HCT116 (cell line): ENCODE data around the gene GRK1. TPM values are rescaled to one million over a fixed set of nuclear protein-coding genes. Genes with fewer than 3 reads are reported as not detected.

ENCODE experiments used
- ATAC-seq: fragments of 200-7000 bp; cut with Tn5 transposase; 2 replicates; pipeline ENCODE4 v1.9.1; 2020; ENCODE audit warnings: mild to moderate bottlenecking, moderate library complexity
- BruUV-seq: library from RNA; stranded (reverse); fragments of 400-500 nt; replicated peaks from 2 replicates; lab custom pipeline; 2021; lab: Mats Ljungman, UMichigan
- CTCF ChIA-PET: fragments of 300-600 bp; sonication (Branson Sonifier 250); formaldehyde crosslinking; loops from one replicate; lab custom pipeline; 2021; ENCODE audit warnings: antibody characterized with exemption; lab: Charles Lee
- POLR2A ChIA-PET: fragments of 300-600, 350-600 bp; sonication (Branson Sonifier 250); formaldehyde crosslinking; loops from one replicate; lab custom pipeline; 2021; ENCODE audit warnings: antibody characterized with exemption; lab: Charles Lee
- RAD21 ChIA-PET, 2 experiments: fragments of 300-600 bp; sonication (Branson Sonifier 250); formaldehyde crosslinking; loops; one replicate each; lab custom pipeline; 2023; ENCODE audit warnings: low total read pairs in 2 of 2; ENCODE audit not compliant: uncharacterized antibody in 2 of 2, unreplicated experiment in 2 of 2, low non-redundant PET in 1 of 2; lab: Charles Lee
- DNase-seq: peaks from one replicate; pipeline ENCODE4 v3.0.0-alpha.2; 2010; ENCODE audit warnings: low read depth, low spot score
- H2AFZ ChIP-seq: fragments of 200-600 bp; shearing (Covaris generic), sonication (generic); 2 replicates; pipeline ENCODE4 v1.6.1; 2017; ENCODE audit warnings: low read depth, mixed run types, mixed read lengths, antibody characterized with exemption, low read length; ENCODE audit not compliant: poor library complexity, severe bottlenecking
- H3K27ac ChIP-seq: 2 replicates; pipeline ENCODE4 v1.5.1; 2012; ENCODE audit warnings: low read depth, low read length
- H3K27me3 ChIP-seq: fragments of 200-600 bp; sonication (generic); 2 replicates; pipeline ENCODE4 v1.6.1; 2016; ENCODE audit warnings: mixed run types, low read length, mixed read lengths; ENCODE audit not compliant: insufficient read depth
- H3K36me3 ChIP-seq, 2 experiments: fragments of 200-500 bp in 1 of 2; fragments of 200-600 bp in 1 of 2; sonication (Bioruptor generic) in 1 of 2; sonication (generic) in 1 of 2; 2 replicates each; pipeline versions ENCODE4 v1.5.1 to v1.6.1; 2014 to 2016; ENCODE audit warnings: low read length in 2 of 2, inconsistent platforms in 1 of 2, mixed read lengths in 1 of 2, mixed run types in 1 of 2; ENCODE audit not compliant: insufficient read depth in 2 of 2, control insufficient read depth in 1 of 2
- H3K4me1 ChIP-seq, 2 experiments: fragments of 200-600 bp in 1 of 2; sonication (generic) in 1 of 2; 2 replicates each; pipeline versions ENCODE4 v1.5.1 to v1.6.1; 2012 to 2017; ENCODE audit warnings: low read length in 2 of 2, inconsistent platforms in 1 of 2, mild to moderate bottlenecking in 1 of 2, mixed read lengths in 1 of 2, mixed run types in 1 of 2, moderate library complexity in 1 of 2; ENCODE audit not compliant: insufficient read depth in 2 of 2, control insufficient read depth in 1 of 2
- H3K4me2 ChIP-seq: fragments of 200-600 bp; sonication (generic); 2 replicates; pipeline ENCODE4 v1.6.1; 2017; ENCODE audit warnings: mixed run types, low read length, mixed read lengths
- H3K4me3 ChIP-seq, 2 experiments: fragments of 200-600 bp in 1 of 2; sonication (generic) in 1 of 2; replicated peaks in 1 of 2; 2 replicates each; pipeline ENCODE4 v1.5.1; 2011 to 2016; ENCODE audit warnings: low read length in 2 of 2, control low read depth in 1 of 2, low read depth in 1 of 2, mild to moderate bottlenecking in 1 of 2, mixed read lengths in 1 of 2, mixed run types in 1 of 2
- H3K79me2 ChIP-seq: fragments of 200-600 bp; sonication (generic); 2 replicates; pipeline ENCODE4 v1.6.1; 2017; ENCODE audit warnings: mild to moderate bottlenecking, mixed run types, low read length, moderate library complexity, mixed read lengths; ENCODE audit not compliant: insufficient read depth
- H3K9ac ChIP-seq: fragments of 200-600 bp; sonication (generic); 2 replicates; pipeline ENCODE4 v1.6.1; 2016; ENCODE audit warnings: low read length, mixed read lengths
- H3K9me2 ChIP-seq: fragments of 200-600 bp; sonication (generic), shearing (Covaris generic); 2 replicates; pipeline ENCODE4 v1.6.1; 2017; ENCODE audit warnings: mixed run types, mild to moderate bottlenecking, moderate library complexity; ENCODE audit not compliant: insufficient read depth
- H3K9me3 ChIP-seq, 2 experiments: fragments of 200-500 bp in 1 of 2; fragments of 200-600 bp in 1 of 2; sonication (Bioruptor generic) in 1 of 2; sonication (generic) in 1 of 2; 2 replicates each; pipeline ENCODE4 v1.6.1; 2014 to 2017; ENCODE audit warnings: low read length in 2 of 2, mixed read lengths in 2 of 2, inconsistent platforms in 1 of 2, low read depth in 1 of 2, mild to moderate bottlenecking in 1 of 2, mixed run types in 1 of 2, moderate library complexity in 1 of 2; ENCODE audit not compliant: control insufficient read depth in 1 of 2, insufficient read depth in 1 of 2
- H4K20me1 ChIP-seq: fragments of 200-600 bp; sonication (generic), shearing (Covaris generic); 2 replicates; pipeline ENCODE4 v1.6.1; 2017; ENCODE audit warnings: mixed run types, mild to moderate bottlenecking, moderate library complexity; ENCODE audit not compliant: insufficient read depth
- CBX3 ChIP-seq: IDR thresholded peaks from 2 replicates; pipeline ENCODE4 v1.6.1; 2012; ENCODE audit warnings: low read depth
- CEBPB ChIP-seq: IDR thresholded peaks from 2 replicates; pipeline ENCODE4 v1.6.1; 2012; ENCODE audit warnings: low read depth
- EGR1 ChIP-seq: IDR thresholded peaks from 2 replicates; pipeline ENCODE4 v1.6.1; 2012; ENCODE audit warnings: low read depth
- EZH2phosphoT487 ChIP-seq: fragments of 200-600 bp; IDR thresholded peaks from 2 replicates; pipeline ENCODE4 v1.6.1; 2018; ENCODE audit warnings: antibody characterized with exemption, borderline replicate concordance
- FOSL1 ChIP-seq: IDR thresholded peaks from 2 replicates; pipeline ENCODE4 v1.6.1; 2012; ENCODE audit warnings: low read depth
- JUND ChIP-seq: IDR thresholded peaks from 2 replicates; pipeline ENCODE4 v1.6.1; 2012
- POLR2A ChIP-seq: IDR thresholded peaks from 2 replicates; pipeline ENCODE4 v1.7.0; 2011; ENCODE audit warnings: borderline replicate concordance; ENCODE audit not compliant: insufficient read depth, insufficient read length; ENCODE audit errors: extremely low read depth
- POLR2AphosphoS5 ChIP-seq: IDR thresholded peaks from 2 replicates; pipeline ENCODE4 v1.6.1; 2011; ENCODE audit warnings: mild to moderate bottlenecking, low read depth, low read length, moderate library complexity
- RAD21 ChIP-seq: IDR thresholded peaks from 2 replicates; pipeline ENCODE4 v1.6.1; 2012; ENCODE audit warnings: low read depth, mild to moderate bottlenecking
- SIN3A ChIP-seq: IDR thresholded peaks from 2 replicates; pipeline ENCODE4 v1.6.1; 2012; ENCODE audit warnings: low read depth
- SP1 ChIP-seq: IDR thresholded peaks from 2 replicates; pipeline ENCODE4 v1.6.1; 2012; ENCODE audit warnings: low read depth
- SRF ChIP-seq: IDR thresholded peaks from 2 replicates; pipeline ENCODE4 v1.6.1; 2012; ENCODE audit warnings: low read depth
- TCF7L2 ChIP-seq: IDR thresholded peaks from 2 replicates; pipeline ENCODE4 v1.7.0; 2011; ENCODE audit warnings: borderline replicate concordance, inconsistent platforms; ENCODE audit not compliant: insufficient read depth, insufficient read length; ENCODE audit errors: extremely low read depth
- YY1 ChIP-seq: IDR thresholded peaks from 2 replicates; pipeline ENCODE4 v1.6.1; 2011; ENCODE audit warnings: low read length, low read depth, moderate library complexity, mild to moderate bottlenecking; ENCODE audit not compliant: insufficient replicate concordance; ENCODE audit errors: extremely low read depth
- ZFX ChIP-seq: fragments of 450-650 bp; IDR thresholded peaks from 2 replicates; pipeline ENCODE4 v1.6.1; 2017
- ZNF274 ChIP-seq: fragments of 200-500 bp; sonication (Bioruptor generic); IDR thresholded peaks from 2 replicates; pipeline ENCODE4 v1.6.1; 2014; ENCODE audit warnings: mild to moderate bottlenecking, low read depth, low read length, inconsistent platforms
- intact Hi-C: fragments of 100-400 bp; cut with micrococcal nuclease; formaldehyde crosslinking; loops from 2 replicates; pipeline ENCODE4 v1.10.0; 2022
- total RNA-seq: library from RNA; stranded (reverse); gene quantifications from one replicate; pipeline ENCODE4 v1.2.1, GENCODE V29; 2021; ENCODE audit not compliant: unreplicated experiment
- TF ChIP-seq, protein P1 (sequence below), 3 experiments: fragments of 200-600 bp in 1 of 3; sonication (generic) in 1 of 3; IDR thresholded peaks in 2 of 3; conservative IDR thresholded peaks in 1 of 3; 2 replicates each; pipeline ENCODE4 v1.5.1; 2012 to 2017; ENCODE audit warnings: low read depth in 2 of 3, low read length in 2 of 3, antibody characterized with exemption in 1 of 3, borderline replicate concordance in 1 of 3, control low read depth in 1 of 3, mild to moderate bottlenecking in 1 of 3, mixed read lengths in 1 of 3, mixed run types in 1 of 3, moderate library complexity in 1 of 3; ENCODE audit not compliant: insufficient read depth in 1 of 3
- TF ChIP-seq, protein P2 (sequence below): IDR thresholded peaks from 2 replicates; pipeline ENCODE4 v1.6.1; 2012; ENCODE audit warnings: low read depth
- TF ChIP-seq, protein P3 (sequence below): IDR thresholded peaks from 2 replicates; pipeline ENCODE4 v1.6.1; 2012
- TF ChIP-seq, protein P4 (sequence below): IDR thresholded peaks from 2 replicates; pipeline ENCODE4 v1.6.1; 2012

GRK1 gene
- total RNA-seq, 1 experiment from 2014 or later: not detected

GRCh38 chr13:113754242-113754641 is 87.2 kb downstream of the GRK1 start:
- no peak for ATAC-seq
- Histone ChIP-seq H2AFZ (no peak overlapping the region), H3K27me3 (no peaks in the 10 kb centered on the region), H3K4me2 (no peak overlapping the region), H3K4me1 (peaks cover 3 to 10% of the 10 kb centered on the region in 2 experiments), H3K9ac (no peak overlapping the region), H3K4me3 (no peak overlapping the region), H4K20me1 (no peaks in the 10 kb centered on the region), H3K79me2 (no peaks in the 10 kb centered on the region), H3K9me3 (peaks cover 0 to 8% of the 10 kb centered on the region in 2 experiments; a peak in 1 of 4 replicates), H3K36me3 (no peaks in the 10 kb centered on the region), H3K9me2 (no peaks in the 10 kb centered on the region), H3K27ac (no peak overlapping the region)
- intact Hi-C loops: no loop called here
- TF ChIP-seq POLR2A: no peak
- TF ChIP-seq JUND: no peak
- TF ChIP-seq ZNF274: no peak
- TF ChIP-seq, protein P1, sequence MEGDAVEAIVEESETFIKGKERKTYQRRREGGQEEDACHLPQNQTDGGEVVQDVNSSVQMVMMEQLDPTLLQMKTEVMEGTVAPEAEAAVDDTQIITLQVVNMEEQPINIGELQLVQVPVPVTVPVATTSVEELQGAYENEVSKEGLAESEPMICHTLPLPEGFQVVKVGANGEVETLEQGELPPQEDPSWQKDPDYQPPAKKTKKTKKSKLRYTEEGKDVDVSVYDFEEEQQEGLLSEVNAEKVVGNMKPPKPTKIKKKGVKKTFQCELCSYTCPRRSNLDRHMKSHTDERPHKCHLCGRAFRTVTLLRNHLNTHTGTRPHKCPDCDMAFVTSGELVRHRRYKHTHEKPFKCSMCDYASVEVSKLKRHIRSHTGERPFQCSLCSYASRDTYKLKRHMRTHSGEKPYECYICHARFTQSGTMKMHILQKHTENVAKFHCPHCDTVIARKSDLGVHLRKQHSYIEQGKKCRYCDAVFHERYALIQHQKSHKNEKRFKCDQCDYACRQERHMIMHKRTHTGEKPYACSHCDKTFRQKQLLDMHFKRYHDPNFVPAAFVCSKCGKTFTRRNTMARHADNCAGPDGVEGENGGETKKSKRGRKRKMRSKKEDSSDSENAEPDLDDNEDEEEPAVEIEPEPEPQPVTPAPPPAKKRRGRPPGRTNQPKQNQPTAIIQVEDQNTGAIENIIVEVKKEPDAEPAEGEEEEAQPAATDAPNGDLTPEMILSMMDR (IDR thresholded peaks at IDR 0.05 in 2 of 3, conservative IDR thresholded peaks at IDR 0.05 in 1 of 3; ENCODE audit: borderline replicate concordance in 1 of 3, insufficient read depth in 1 of 3, low read depth in 2 of 3, low read length in 2 of 3): no peak
- no peak for TF ChIP-seq ZFX
- no peak for TF ChIP-seq TCF7L2
- TF ChIP-seq YY1: no peak
- TF ChIP-seq SIN3A: no peak
- no peak for TF ChIP-seq EZH2phosphoT487
- no peak for TF ChIP-seq SRF
- TF ChIP-seq SP1: no peak
- no peak for TF ChIP-seq CEBPB
- no peak for TF ChIP-seq CBX3
- TF ChIP-seq, protein P2, sequence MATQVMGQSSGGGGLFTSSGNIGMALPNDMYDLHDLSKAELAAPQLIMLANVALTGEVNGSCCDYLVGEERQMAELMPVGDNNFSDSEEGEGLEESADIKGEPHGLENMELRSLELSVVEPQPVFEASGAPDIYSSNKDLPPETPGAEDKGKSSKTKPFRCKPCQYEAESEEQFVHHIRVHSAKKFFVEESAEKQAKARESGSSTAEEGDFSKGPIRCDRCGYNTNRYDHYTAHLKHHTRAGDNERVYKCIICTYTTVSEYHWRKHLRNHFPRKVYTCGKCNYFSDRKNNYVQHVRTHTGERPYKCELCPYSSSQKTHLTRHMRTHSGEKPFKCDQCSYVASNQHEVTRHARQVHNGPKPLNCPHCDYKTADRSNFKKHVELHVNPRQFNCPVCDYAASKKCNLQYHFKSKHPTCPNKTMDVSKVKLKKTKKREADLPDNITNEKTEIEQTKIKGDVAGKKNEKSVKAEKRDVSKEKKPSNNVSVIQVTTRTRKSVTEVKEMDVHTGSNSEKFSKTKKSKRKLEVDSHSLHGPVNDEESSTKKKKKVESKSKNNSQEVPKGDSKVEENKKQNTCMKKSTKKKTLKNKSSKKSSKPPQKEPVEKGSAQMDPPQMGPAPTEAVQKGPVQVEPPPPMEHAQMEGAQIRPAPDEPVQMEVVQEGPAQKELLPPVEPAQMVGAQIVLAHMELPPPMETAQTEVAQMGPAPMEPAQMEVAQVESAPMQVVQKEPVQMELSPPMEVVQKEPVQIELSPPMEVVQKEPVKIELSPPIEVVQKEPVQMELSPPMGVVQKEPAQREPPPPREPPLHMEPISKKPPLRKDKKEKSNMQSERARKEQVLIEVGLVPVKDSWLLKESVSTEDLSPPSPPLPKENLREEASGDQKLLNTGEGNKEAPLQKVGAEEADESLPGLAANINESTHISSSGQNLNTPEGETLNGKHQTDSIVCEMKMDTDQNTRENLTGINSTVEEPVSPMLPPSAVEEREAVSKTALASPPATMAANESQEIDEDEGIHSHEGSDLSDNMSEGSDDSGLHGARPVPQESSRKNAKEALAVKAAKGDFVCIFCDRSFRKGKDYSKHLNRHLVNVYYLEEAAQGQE: no peak
- no peak for TF ChIP-seq FOSL1
- TF ChIP-seq, protein P3, sequence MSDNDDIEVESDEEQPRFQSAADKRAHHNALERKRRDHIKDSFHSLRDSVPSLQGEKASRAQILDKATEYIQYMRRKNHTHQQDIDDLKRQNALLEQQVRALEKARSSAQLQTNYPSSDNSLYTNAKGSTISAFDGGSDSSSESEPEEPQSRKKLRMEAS: no peak
- no peak for TF ChIP-seq POLR2AphosphoS5
- TF ChIP-seq, protein P4, sequence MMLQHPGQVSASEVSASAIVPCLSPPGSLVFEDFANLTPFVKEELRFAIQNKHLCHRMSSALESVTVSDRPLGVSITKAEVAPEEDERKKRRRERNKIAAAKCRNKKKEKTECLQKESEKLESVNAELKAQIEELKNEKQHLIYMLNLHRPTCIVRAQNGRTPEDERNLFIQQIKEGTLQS: no peak
- no peak for TF ChIP-seq RAD21
- no peak for TF ChIP-seq EGR1
- ChIA-PET POLR2A (no interaction called here), RAD21 (no interaction called here), CTCF (no interaction called here)
- no peak for DNase-seq
- BruUV-seq: no TSS peak
